Karpas-422 (cell line): ENCODE results near the gene PRKCE. TPM values are rescaled to one million over a fixed set of nuclear protein-coding genes. Genes with fewer than 3 reads are reported as not detected.

ENCODE experiments used
- DNase-seq: peaks from one replicate; pipeline ENCODE4 v3.0.0-alpha.2; 2015
- H2AFZ ChIP-seq: fragments of 200-600 bp; sonication (generic); 2 replicates; pipeline ENCODE4 v1.6.1; 2014; ENCODE audit warnings: antibody characterized with exemption, low read length, mixed read lengths
- H3K27ac ChIP-seq: fragments of 200-600 bp; sonication (generic); 2 replicates; pipeline ENCODE4 v1.5.1; 2014; ENCODE audit warnings: mild to moderate bottlenecking, low read length, moderate library complexity
- H3K27me3 ChIP-seq: fragments of 200-600 bp; sonication (generic); 2 replicates; pipeline ENCODE4 v1.6.1; 2014; ENCODE audit warnings: low read length, mixed read lengths
- H3K36me3 ChIP-seq: fragments of 200-600 bp; sonication (generic); 2 replicates; pipeline ENCODE4 v1.6.1; 2014; ENCODE audit warnings: low read length, mixed read lengths; ENCODE audit not compliant: insufficient read depth
- H3K4me1 ChIP-seq: fragments of 200-600 bp; sonication (generic); 2 replicates; pipeline ENCODE4 v1.6.1; 2014; ENCODE audit warnings: mild to moderate bottlenecking, low read length, mixed read lengths
- H3K4me2 ChIP-seq: fragments of 200-600 bp; sonication (generic); 2 replicates; pipeline ENCODE4 v1.6.1; 2014; ENCODE audit warnings: low read length, low read depth, mild to moderate bottlenecking; ENCODE audit not compliant: poor library complexity, severe bottlenecking
- H3K4me3 ChIP-seq: fragments of 200-600 bp; sonication (generic); 2 replicates; pipeline ENCODE4 v1.5.1; 2014; ENCODE audit warnings: mild to moderate bottlenecking, antibody characterized with exemption, low read length, mixed read lengths
- H3K79me2 ChIP-seq: fragments of 200-600 bp; sonication (generic); 2 replicates; pipeline ENCODE4 v1.6.1; 2014; ENCODE audit warnings: mild to moderate bottlenecking, low read length, mixed read lengths
- H3K9ac ChIP-seq: fragments of 200-600 bp; sonication (generic); 2 replicates; pipeline ENCODE4 v1.6.0; 2014; ENCODE audit warnings: low read length
- H3K9me2 ChIP-seq: fragments of 200-600 bp; sonication (generic), shearing (Covaris generic); replicated peaks from 2 replicates; pipeline ENCODE4 v1.6.0; 2014; ENCODE audit warnings: mild to moderate bottlenecking, low read length, moderate library complexity; ENCODE audit not compliant: insufficient read depth
- H3K9me3 ChIP-seq: fragments of 300-700, 200-600 bp; sonication (generic); 2 replicates; pipeline ENCODE4 v1.6.1; 2014; ENCODE audit warnings: low read length, mixed read lengths
- H4K20me1 ChIP-seq: fragments of 200-600 bp; sonication (generic); 2 replicates; pipeline ENCODE4 v1.6.1; 2014; ENCODE audit warnings: mild to moderate bottlenecking, antibody characterized with exemption, low read length, low read depth; ENCODE audit not compliant: insufficient read depth
- total RNA-seq: library from RNA; depleted of rRNA; stranded (reverse); fragments of >200 nt; shearing (Covaris generic); gene quantifications from 2 replicates; pipeline ENCODE4 v1.2.3, GENCODE V29; 2014; ENCODE audit warnings: low replicate concordance

The PRKCE gene
- total RNA-seq, 1 experiment from 2014 or later: 61.8 TPM

DNA sequence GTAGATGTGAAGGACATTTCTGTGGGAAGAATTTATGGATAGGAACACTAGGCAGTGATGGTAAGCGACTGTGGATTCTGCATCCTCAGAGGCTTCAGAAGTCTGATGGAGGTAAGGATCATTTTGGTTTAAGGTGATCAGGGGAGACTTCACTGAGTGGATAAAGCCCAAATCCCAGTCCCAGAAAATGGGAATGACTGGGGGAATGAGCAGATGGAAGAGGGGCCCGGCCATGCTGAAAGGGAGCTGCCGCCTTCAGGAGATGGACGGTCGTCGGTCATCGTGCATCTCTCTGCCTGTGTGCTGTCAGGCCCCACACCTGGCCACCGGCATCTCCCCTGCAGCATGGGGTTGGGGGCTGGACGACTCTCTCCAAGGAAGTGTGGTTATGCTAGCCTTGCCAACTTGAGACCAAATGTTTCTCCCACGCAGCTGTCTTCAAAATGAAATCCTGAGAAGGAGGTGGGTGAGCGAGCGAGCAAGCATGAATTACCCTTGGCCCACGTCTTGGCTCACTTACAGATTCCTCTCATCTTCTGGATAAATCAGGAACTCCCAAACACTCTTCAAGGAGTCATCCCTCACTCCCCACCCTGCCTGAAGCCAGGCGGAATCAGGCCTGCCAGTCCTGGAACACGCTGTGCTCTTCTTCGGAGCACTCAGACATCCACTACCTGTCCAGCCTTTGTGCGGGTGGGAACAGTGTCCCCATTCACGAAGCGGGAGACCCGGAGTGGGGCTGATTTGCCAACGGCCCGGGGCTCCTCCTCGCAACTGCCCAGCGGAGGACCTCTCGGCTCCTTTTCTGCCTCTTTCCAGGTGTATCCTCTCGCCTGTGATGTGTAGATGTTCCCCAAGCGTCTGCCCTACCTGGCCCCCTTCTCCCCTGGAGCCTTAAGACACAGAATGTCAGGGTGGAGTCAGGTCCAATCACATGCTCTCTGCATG lies 85.6 kb downstream of the PRKCE start:
- Histone ChIP-seq H3K9me3 (no peaks in the 10 kb centered on the region), H3K36me3 (peaks cover 11% of the 10 kb centered on the region; the same call in 1 of the 2 replicates), H3K79me2 (peaks cover 99% of the 10 kb centered on the region), H3K4me3 (no peak overlapping the region), H3K4me2 (peak overlapping the region; percentile 60), H3K4me1 (peaks cover 82% of the 10 kb centered on the region), H3K9me2 (no peaks in the 10 kb centered on the region), H3K27me3 (no peaks in the 10 kb centered on the region), H3K27ac (peak overlapping the region; percentile 34; the same call in 1 of the 2 replicates), H4K20me1 (peaks cover 10% of the 10 kb centered on the region; the same call in 1 of the 2 replicates), H2AFZ (no peak overlapping the region), H3K9ac (no peak overlapping the region)
- no peak for DNase-seq

GRCh38 chr2:45739796-45740485 lies 88.5 kb downstream of the PRKCE start:
- Histone ChIP-seq H3K9ac (peak overlapping the region; percentile 44), H3K79me2 (peaks cover 98% of the 10 kb centered on the region), H3K9me2 (no peaks in the 10 kb centered on the region), H3K4me3 (peak overlapping the region; percentile 31; the same call in 1 of the 2 replicates), H2AFZ (no peak overlapping the region), H3K27ac (peak overlapping the region; percentile 81), H4K20me1 (peaks cover 3% of the 10 kb centered on the region; the same call in 1 of the 2 replicates), H3K36me3 (peaks cover 27% of the 10 kb centered on the region), H3K27me3 (no peaks in the 10 kb centered on the region), H3K9me3 (no peaks in the 10 kb centered on the region), H3K4me1 (peaks cover 79% of the 10 kb centered on the region), H3K4me2 (peak overlapping the region; percentile 60)
- peak; percentile 75 for DNase-seq

DNA sequence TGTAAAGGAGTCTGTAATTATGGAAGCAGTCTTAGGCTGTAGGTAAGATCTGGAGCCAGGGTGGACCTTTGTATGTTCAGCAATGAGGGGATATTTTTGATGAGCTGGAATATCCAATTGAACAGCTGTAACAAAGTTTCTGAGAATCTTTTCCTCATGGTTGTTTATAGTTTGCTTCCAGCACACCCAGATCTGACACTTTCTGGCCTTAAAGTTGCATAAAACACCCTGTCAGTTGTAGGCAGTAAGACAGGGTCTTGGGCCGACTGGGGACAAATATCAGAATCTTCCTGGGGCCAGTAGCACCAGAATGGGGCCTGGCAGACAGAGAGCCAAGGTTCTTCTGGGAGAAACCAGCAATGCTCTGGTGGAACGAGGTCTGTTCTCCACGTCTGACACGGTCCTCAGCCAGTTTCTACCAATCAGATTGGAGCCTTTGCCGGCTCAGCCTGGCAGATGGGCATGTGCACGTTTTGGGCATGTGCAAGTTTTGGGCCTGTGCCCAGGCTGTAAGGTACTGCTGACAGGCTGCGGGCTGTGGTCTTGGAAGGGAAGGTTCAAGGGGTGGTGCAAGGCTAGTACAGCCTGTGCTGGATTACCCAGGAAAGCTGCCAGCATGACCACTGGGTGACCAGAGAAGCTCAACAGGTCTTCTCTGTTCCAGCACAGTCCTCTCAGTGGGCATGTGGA lies 89.8 kb downstream of the PRKCE start:
- Histone ChIP-seq H3K9me3 (peaks cover 2% of the 10 kb centered on the region; the same call in 1 of the 2 replicates), H3K27ac (peak overlapping the region; percentile 81), H3K36me3 (peaks cover 34% of the 10 kb centered on the region), H3K4me2 (peak overlapping the region; percentile 60), H2AFZ (no peak overlapping the region), H3K4me3 (peak overlapping the region; percentile 3; the same call in 1 of the 2 replicates), H3K79me2 (peaks cover 98% of the 10 kb centered on the region), H3K9ac (peak overlapping the region; percentile 19; the same call in 1 of the 2 replicates), H4K20me1 (no peaks in the 10 kb centered on the region), H3K9me2 (no peaks in the 10 kb centered on the region), H3K27me3 (no peaks in the 10 kb centered on the region), H3K4me1 (peaks cover 65% of the 10 kb centered on the region)
- no peak for DNase-seq

DNA sequence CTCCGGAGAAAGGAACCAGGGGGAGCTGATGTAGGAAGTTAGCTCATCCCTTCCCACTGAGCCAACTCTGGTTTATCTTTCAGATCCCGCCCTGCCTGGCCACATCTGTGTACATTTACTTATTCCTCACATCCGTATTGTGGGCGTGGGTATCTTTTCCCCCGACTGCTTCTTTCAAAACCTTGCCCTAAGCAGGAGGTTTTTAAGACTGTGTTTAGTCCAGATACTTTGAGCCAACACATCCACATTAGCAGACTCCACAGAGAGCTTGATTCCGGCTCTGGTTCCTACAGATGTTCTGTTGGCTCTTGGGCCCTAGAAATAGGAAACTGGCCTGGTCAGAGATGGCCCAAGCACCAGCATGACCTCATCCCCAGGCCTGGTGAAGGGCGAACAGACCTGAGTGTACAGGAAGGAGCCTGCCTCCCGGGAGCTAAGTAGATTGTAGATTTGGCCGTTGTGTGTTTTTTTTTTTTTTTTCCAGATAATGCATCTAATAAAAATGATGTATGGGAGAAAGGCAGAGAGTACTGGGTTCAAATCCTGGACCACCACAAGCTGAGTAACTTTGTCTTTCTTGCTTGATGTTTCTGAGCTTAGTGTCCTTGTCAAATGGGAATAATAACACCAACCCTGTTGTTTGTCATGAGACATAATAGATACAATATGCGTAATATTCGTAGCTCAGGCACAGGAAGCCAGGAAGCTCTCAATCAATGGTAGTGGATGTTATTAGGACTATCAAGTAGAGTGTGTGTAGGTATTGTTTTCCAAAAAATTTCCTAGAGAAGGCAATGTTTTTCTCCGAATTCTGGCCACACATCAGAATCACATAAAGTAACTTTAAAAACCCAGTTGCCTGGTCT lies 92.3 kb downstream of the PRKCE start:
- no peak overlapping the region for H3K4me3 ChIP-seq
- H3K27me3 ChIP-seq: no peaks in the 10 kb centered on the region
- H3K4me2 ChIP-seq: no peak overlapping the region
- H3K9me2 ChIP-seq: no peaks in the 10 kb centered on the region
- H3K79me2 ChIP-seq: peaks cover 98% of the 10 kb centered on the region
- DNase-seq: no peak
- H3K9ac ChIP-seq: no peak overlapping the region
- H3K4me1 ChIP-seq: peaks cover 58% of the 10 kb centered on the region
- peaks cover 14% of the 10 kb centered on the region; the same call in 1 of the 2 replicates for H3K9me3 ChIP-seq
- H3K36me3 ChIP-seq: peaks cover 46% of the 10 kb centered on the region
- no peaks in the 10 kb centered on the region for H4K20me1 ChIP-seq
- H3K27ac ChIP-seq: peak overlapping the region; percentile 81; the same call in 1 of the 2 replicates
- no peak overlapping the region for H2AFZ ChIP-seq

GRCh38 chr2:45745231-45745630 lies 93.8 kb downstream of the PRKCE start:
- Histone ChIP-seq H3K9ac (no peak overlapping the region), H3K36me3 (peaks cover 46% of the 10 kb centered on the region), H3K79me2 (peaks cover 98% of the 10 kb centered on the region), H3K4me1 (peaks cover 58% of the 10 kb centered on the region), H4K20me1 (no peaks in the 10 kb centered on the region), H3K27me3 (no peaks in the 10 kb centered on the region), H3K4me3 (no peak overlapping the region), H3K27ac (no peak overlapping the region), H2AFZ (no peak overlapping the region), H3K9me2 (no peaks in the 10 kb centered on the region), H3K9me3 (peaks cover 14% of the 10 kb centered on the region; the same call in 1 of the 2 replicates), H3K4me2 (no peak overlapping the region)
- no peak for DNase-seq

DNA sequence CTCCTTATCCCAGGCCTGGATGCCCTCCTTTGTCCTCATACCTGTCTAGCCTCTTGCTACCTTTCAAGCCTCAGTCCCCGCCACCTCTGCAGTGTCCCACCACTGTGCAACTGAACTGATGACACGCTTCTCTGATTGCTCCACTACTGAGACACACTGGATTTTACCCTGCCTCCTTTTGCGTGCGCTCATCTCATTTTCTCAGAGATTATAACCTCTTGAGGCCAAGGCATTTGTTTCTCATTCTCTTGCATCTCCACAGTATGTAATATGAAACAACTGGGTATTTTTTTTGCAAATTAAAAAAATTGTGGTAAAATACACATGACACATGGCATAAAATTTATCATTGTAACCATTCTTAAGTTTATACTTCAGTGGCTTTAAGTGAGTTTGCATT lies 95.4 kb downstream of the PRKCE start:
- Histone ChIP-seq H2AFZ (no peak overlapping the region), H3K4me1 (peaks cover 45% of the 10 kb centered on the region), H4K20me1 (no peaks in the 10 kb centered on the region), H3K79me2 (peaks cover 96% of the 10 kb centered on the region), H3K9me2 (no peaks in the 10 kb centered on the region), H3K27ac (peak overlapping the region; percentile 23), H3K4me3 (0 out of 2 replicates have a peak overlapping the region, but pooled peaks have one; percentile 9), H3K9ac (no peak overlapping the region), H3K9me3 (peaks cover 14% of the 10 kb centered on the region; the same call in 1 of the 2 replicates), H3K4me2 (no peak overlapping the region), H3K27me3 (no peaks in the 10 kb centered on the region), H3K36me3 (peaks cover 41% of the 10 kb centered on the region)
- no peak for DNase-seq

GRCh38 chr2:45747363-45747762 lies 95.9 kb downstream of the PRKCE start:
- H3K79me2 ChIP-seq: peaks cover 96% of the 10 kb centered on the region

More at GRCh38 chr2:45747363-45747762, 95.9 kb downstream of the PRKCE start:
- H3K9me2 ChIP-seq: no peaks in the 10 kb centered on the region
- no peak overlapping the region for H3K4me3 ChIP-seq
- H3K36me3 ChIP-seq: peaks cover 40% of the 10 kb centered on the region
- H3K4me1 ChIP-seq: peaks cover 40% of the 10 kb centered on the region
- no peaks in the 10 kb centered on the region for H3K27me3 ChIP-seq
- H4K20me1 ChIP-seq: no peaks in the 10 kb centered on the region
- no peak overlapping the region for H3K27ac ChIP-seq
- peaks cover 14% of the 10 kb centered on the region; the same call in 1 of the 2 replicates for H3K9me3 ChIP-seq
- DNase-seq: no peak
- H3K4me2 ChIP-seq: no peak overlapping the region
- H2AFZ ChIP-seq: no peak overlapping the region
- H3K9ac ChIP-seq: no peak overlapping the region
